ENCODE data around the gene TM7SF2.

The TM7SF2 gene

GRCh38 chr11:65152122-65152521, 40.5 kb downstream of the TM7SF2 start:
- H3K4me3 ChIP-seq (ENCODE audit: low read depth, low read length), result no peak overlapping the region
- TF ChIP-seq POLR2A (IDR thresholded peaks at IDR 0.05; ENCODE audit: extremely low read depth, insufficient read length) (no peak), CTCF (IDR thresholded peaks at IDR 0.05; ENCODE audit: low read depth, low read length) (no peak), MAX (IDR thresholded peaks at IDR 0.05; ENCODE audit: low read depth, low read length) (no peak), MYC (IDR thresholded peaks at IDR 0.05; ENCODE audit: low read depth, low read length) (no peak)
- DNase-seq (ENCODE audit: low read depth), result no peak

- no peak for DNase-seq (ENCODE audit: low read depth)
- TF ChIP-seq MAX (IDR thresholded peaks at IDR 0.05; ENCODE audit: low read depth, low read length) (no peak), POLR2A (IDR thresholded peaks at IDR 0.05; ENCODE audit: extremely low read depth, insufficient read length) (no peak), MYC (IDR thresholded peaks at IDR 0.05; ENCODE audit: low read depth, low read length) (no peak), CTCF (IDR thresholded peaks at IDR 0.05; ENCODE audit: low read depth, low read length) (no peak)
- H3K4me3 ChIP-seq (ENCODE audit: low read depth, low read length), result no peak overlapping the region
Measured at GRCh38 chr11:65156256-65156655, 44.6 kb downstream of the TM7SF2 start.

GRCh38 chr11:65156926-65157325, 45.3 kb downstream of the TM7SF2 start:
- TF ChIP-seq MAX (IDR thresholded peaks at IDR 0.05; ENCODE audit: low read depth, low read length) (no peak), POLR2A (IDR thresholded peaks at IDR 0.05; ENCODE audit: extremely low read depth, insufficient read length) (no peak), CTCF (IDR thresholded peaks at IDR 0.05; ENCODE audit: low read depth, low read length) (no peak), MYC (IDR thresholded peaks at IDR 0.05; ENCODE audit: low read depth, low read length) (no peak)
- no peak overlapping the region for H3K4me3 ChIP-seq (ENCODE audit: low read depth, low read length)
- DNase-seq (ENCODE audit: low read depth), result no peak

GRCh38 chr11:65157336-65157735, 45.7 kb downstream of the TM7SF2 start:
- no peak for TF ChIP-seq POLR2A (IDR thresholded peaks at IDR 0.05; ENCODE audit: extremely low read depth, insufficient read length)
- no peak for TF ChIP-seq MYC (IDR thresholded peaks at IDR 0.05; ENCODE audit: low read depth, low read length)
- TF ChIP-seq CTCF (IDR thresholded peaks at IDR 0.05; ENCODE audit: low read depth, low read length), result no peak
- TF ChIP-seq MAX (IDR thresholded peaks at IDR 0.05; ENCODE audit: low read depth, low read length), result no peak
- no peak for DNase-seq (ENCODE audit: low read depth)
- no peak overlapping the region for H3K4me3 ChIP-seq (ENCODE audit: low read depth, low read length)

- TF ChIP-seq POLR2A (IDR thresholded peaks at IDR 0.05; ENCODE audit: extremely low read depth, insufficient read length), result no peak
- TF ChIP-seq CTCF (IDR thresholded peaks at IDR 0.05; ENCODE audit: low read depth, low read length), result no peak
- TF ChIP-seq MYC (IDR thresholded peaks at IDR 0.05; ENCODE audit: low read depth, low read length), result no peak
- no peak for TF ChIP-seq MAX (IDR thresholded peaks at IDR 0.05; ENCODE audit: low read depth, low read length)
- no peak for DNase-seq (ENCODE audit: low read depth)
- H3K4me3 ChIP-seq (ENCODE audit: low read depth, low read length), result no peak overlapping the region
Measured at GRCh38 chr11:65159012-65159411, 47.3 kb downstream of the TM7SF2 start.

- H3K4me3 ChIP-seq (ENCODE audit: low read depth, low read length), result no peak overlapping the region
- no peak for DNase-seq (ENCODE audit: low read depth)
- TF ChIP-seq POLR2A (IDR thresholded peaks at IDR 0.05; ENCODE audit: extremely low read depth, insufficient read length) (no peak), CTCF (IDR thresholded peaks at IDR 0.05; ENCODE audit: low read depth, low read length) (no peak)
Measured at GRCh38 chr11:65160643-65161042, 49.0 kb downstream of the TM7SF2 start.
